ENCODE measurements around the gene AJUBA. TPM values are rescaled to one million over a fixed set of nuclear protein-coding genes. Genes with fewer than 3 reads are reported as not detected.
A peak's percentile ranks its signal among the peaks of the same experiment; 100 is the strongest.

The AJUBA gene
- total and polyA plus RNA-seq, 7 donors = 0.23 to 7.8 (median 5.1) TPM

DNA sequence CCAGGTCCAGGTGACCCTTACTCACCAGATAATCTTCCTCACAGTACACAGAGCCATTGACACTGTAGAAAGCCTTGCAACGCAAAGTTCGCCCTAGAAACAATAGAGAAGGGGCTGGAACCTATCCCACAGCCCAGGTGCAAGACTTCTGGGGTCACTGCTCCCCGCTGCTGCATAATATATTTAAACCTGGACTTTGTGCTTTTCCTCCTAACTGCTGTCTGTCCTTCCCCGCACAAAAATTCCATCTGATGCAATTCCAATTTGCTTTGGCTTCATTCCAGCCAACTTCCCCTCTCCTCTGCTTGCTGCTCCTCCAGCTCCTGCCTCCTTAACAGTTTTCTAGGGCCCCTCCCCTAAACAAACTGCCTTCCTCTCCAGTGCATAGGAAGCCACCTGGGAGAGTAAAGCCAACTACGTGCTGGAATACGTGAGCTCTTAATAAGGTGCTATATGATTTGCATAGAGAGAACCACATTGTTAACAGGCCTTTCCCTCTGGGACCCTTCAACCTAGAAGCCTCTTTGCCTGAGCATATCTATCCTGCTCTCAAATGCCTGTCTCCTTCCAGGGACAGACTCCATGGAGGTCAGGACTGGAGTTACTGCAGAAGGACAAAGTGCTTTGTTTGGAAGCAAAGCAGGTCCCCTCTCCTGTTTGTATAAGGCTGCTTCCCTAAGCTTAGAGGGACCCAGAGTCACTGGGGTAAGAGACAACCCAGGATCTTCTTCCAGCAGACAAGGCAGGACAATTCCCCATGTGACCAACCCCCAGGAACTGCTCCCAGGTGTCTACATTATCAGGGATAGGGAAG lies 5.5 kb downstream of the AJUBA start:
- intact Hi-C loops (cut with DNase I) = no loop called here
- no peaks in the 10 kb centered on the region for H3K36me3 ChIP-seq
- peak overlapping the region; percentile 71 to 88 (median 80) for H3K27ac ChIP-seq
- WGBS, 2 donors = 16 to 52% methylated on average over 6 of the region's 6 CpGs
- peaks cover 0 to 50% (median 42%) of the 10 kb centered on the region in 4 donors for H3K4me1 ChIP-seq
- H3K27me3 ChIP-seq = peaks cover 0 to 6% (median 0%) of the 10 kb centered on the region in 3 donors
- H3K9me3 ChIP-seq = no peaks in the 10 kb centered on the region
- no peak for TF ChIP-seq POLR2AphosphoS5 (IDR thresholded peaks at IDR 0.05)
- no peak for TF ChIP-seq EP300 (IDR thresholded peaks at IDR 0.05)
- no peak overlapping the region for H3K4me3 ChIP-seq
- no peak for DNase-seq

DNA sequence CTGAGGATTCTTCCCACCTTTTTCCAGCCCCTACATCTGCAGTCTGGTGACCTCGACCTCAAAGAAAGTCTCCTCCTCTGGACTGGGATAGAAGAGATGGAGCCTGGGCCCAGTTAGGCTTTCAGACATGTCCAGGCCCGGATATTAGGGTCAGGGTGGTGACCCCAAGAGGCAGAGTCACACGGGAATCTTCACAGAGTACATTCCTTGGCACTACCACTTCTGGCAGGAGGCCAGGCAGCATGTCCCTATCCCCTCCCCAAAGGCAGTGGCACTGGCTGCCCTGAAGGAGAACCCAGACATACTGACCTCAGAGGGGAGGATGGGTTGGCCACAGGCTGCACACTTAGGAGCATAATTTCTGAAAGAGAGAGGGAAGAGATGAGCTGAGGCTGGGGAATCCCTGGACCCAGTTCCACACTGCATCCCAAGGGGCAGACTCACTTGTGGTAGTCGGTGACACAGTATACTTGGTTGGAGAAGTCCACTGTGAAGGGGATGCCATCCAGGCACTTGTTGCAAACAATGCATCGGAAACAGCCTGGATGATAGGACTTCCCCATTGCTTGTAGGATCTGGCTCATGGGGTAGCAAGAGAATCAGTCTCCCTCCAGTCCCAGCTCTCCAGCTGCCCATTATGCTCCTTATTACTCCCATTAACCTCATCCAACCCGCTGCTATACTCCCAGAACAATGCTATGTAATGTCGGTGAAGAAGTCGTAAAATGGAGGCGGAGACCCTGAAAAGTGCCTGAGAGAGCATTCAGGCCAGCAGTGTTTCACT lies 7.6 kb downstream of the AJUBA start:
- no peak overlapping the region for H3K27ac ChIP-seq
- no peaks in the 10 kb centered on the region for H3K27me3 ChIP-seq
- no peak overlapping the region for H3K4me3 ChIP-seq
- 54 to 76% methylated on average over 9 of the region's 9 CpGs for WGBS, 2 donors
- no peaks in the 10 kb centered on the region for H3K9me3 ChIP-seq
- intact Hi-C loops (cut with DNase I) = no loop called here
- TF ChIP-seq POLR2AphosphoS5 (IDR thresholded peaks at IDR 0.05) (no peak), EP300 (IDR thresholded peaks at IDR 0.05) (no peak), POLR2A (IDR thresholded peaks at IDR 0.05) (no peak)
- TF ChIP-seq, protein P1, sequence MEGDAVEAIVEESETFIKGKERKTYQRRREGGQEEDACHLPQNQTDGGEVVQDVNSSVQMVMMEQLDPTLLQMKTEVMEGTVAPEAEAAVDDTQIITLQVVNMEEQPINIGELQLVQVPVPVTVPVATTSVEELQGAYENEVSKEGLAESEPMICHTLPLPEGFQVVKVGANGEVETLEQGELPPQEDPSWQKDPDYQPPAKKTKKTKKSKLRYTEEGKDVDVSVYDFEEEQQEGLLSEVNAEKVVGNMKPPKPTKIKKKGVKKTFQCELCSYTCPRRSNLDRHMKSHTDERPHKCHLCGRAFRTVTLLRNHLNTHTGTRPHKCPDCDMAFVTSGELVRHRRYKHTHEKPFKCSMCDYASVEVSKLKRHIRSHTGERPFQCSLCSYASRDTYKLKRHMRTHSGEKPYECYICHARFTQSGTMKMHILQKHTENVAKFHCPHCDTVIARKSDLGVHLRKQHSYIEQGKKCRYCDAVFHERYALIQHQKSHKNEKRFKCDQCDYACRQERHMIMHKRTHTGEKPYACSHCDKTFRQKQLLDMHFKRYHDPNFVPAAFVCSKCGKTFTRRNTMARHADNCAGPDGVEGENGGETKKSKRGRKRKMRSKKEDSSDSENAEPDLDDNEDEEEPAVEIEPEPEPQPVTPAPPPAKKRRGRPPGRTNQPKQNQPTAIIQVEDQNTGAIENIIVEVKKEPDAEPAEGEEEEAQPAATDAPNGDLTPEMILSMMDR (IDR thresholded peaks at IDR 0.05) = no peak
- DNase-seq = no peak
- H3K36me3 ChIP-seq = no peaks in the 10 kb centered on the region
- H3K4me1 ChIP-seq = peaks cover 0 to 30% (median 28%) of the 10 kb centered on the region in 4 donors

DNA sequence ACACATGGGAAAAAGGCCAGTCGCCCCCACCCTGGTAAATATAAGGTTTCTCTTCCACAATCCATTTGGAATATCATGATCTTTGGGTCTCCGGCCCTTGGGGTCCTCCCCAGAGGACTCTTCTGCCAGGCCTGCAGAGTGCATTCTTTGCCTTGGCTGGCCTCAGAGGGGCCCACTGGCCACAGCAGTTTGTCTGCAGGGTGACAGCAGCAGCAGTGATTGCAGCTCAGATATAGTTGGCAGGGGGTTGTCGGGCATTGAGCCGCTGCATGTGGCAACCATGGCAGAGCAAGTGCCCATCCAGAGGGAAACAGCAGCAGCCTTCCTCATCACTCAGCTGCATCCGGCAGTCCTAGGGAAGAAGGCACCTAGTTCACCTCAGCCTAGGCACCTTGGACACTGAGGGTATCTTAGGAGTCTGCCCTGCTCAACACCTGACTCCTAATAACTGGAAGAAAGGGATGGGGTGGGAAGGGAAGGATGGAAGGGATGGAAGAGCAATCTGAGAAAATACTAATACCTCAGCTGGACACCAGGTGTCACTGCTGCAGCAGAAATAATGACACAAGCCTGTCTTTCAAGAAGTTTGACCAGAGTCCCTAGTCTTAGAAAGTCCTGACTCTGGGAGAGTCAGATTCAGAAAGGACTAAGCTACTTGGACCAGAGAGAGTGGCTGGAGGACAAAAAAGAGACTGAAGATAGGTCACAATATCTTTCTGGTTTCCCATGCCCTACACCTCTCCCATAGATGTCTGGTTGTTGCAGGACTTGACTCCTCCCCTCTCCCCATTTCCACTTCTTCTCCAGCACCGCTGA lies 8.9 kb downstream of the AJUBA start:
- Histone ChIP-seq H3K27ac (no peak overlapping the region), H3K4me1 (peaks cover 0 to 20% (median 20%) of the 10 kb centered on the region in 4 donors), H3K9me3 (no peaks in the 10 kb centered on the region), H3K36me3 (no peaks in the 10 kb centered on the region), H3K27me3 (no peaks in the 10 kb centered on the region), H3K4me3 (no peak overlapping the region)
- no peak for DNase-seq
- 67 to 82% methylated on average over 6 of the region's 6 CpGs for WGBS, 2 donors
- intact Hi-C loops (cut with DNase I) = no loop called here
- TF ChIP-seq EP300 (IDR thresholded peaks at IDR 0.05) = no peak
- TF ChIP-seq, protein P1 (IDR thresholded peaks at IDR 0.05) = peak; percentile 63 to 70 (median 66)
- no peak for TF ChIP-seq POLR2AphosphoS5 (IDR thresholded peaks at IDR 0.05)
- TF ChIP-seq POLR2A (IDR thresholded peaks at IDR 0.05) = no peak

DNA sequence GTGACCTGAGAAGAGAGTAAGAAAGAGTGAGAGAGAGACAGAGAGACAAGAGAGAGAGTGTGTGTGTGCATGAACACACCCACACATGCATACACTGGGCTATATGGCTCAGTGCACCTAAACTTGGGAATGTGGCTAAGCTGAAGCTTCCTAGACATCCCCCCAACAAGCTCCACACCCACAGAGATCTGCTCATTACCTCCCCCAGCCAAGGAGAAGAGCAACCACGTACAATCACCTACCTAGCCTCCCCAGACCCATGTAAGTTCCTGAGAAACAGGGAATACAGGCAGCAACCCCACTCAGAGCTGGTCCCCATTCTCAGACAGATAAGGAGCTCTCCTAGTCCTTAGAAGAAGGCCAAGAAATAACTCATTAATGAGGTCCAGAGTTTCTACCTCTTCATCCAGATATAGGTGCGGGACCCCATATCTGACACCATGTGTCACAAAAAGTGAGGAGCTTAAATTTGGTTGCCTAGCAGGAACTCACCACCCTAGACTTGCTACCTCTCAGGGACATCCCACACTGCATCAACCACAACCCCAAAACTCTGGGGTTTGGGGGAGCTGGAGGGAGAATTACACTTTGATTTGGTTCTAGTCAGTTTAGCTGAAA lies 9.9 kb downstream of the AJUBA start:
- no peak overlapping the region for H3K27ac ChIP-seq
- H3K9me3 ChIP-seq = no peaks in the 10 kb centered on the region
- no peaks in the 10 kb centered on the region for H3K36me3 ChIP-seq
- intact Hi-C loops (cut with DNase I) = no loop called here
- no peak overlapping the region for H3K4me3 ChIP-seq
- 87 to 90% methylated on average over 2 of the region's 2 CpGs for WGBS, 2 donors
- no peaks in the 10 kb centered on the region for H3K27me3 ChIP-seq
- DNase-seq = no peak
- H3K4me1 ChIP-seq = peaks cover 0 to 10% (median 10%) of the 10 kb centered on the region in 4 donors
- TF ChIP-seq POLR2AphosphoS5 (IDR thresholded peaks at IDR 0.05) = no peak
- TF ChIP-seq, protein P1 (IDR thresholded peaks at IDR 0.05) = no peak
- no peak for TF ChIP-seq EP300 (IDR thresholded peaks at IDR 0.05)
- no peak for TF ChIP-seq POLR2A (IDR thresholded peaks at IDR 0.05)

All from sigmoid colon (tissue), 7 donors.